ENCODE measurements around the gene JAGN1. TPM values are rescaled to one million over a fixed set of nuclear protein-coding genes. Genes with fewer than 3 reads are reported as not detected.
"Not testable (repeated sequence)": the region's sequence is repeated elsewhere in the genome, so short reads cannot be mapped to it uniquely, and the experiment has no call there.

Gene JAGN1
- total and polyA plus RNA-seq, 2 donors (not counting 1 experiment from before 2014, with no cell fraction given): 20.3 to 25.7 TPM

DNA sequence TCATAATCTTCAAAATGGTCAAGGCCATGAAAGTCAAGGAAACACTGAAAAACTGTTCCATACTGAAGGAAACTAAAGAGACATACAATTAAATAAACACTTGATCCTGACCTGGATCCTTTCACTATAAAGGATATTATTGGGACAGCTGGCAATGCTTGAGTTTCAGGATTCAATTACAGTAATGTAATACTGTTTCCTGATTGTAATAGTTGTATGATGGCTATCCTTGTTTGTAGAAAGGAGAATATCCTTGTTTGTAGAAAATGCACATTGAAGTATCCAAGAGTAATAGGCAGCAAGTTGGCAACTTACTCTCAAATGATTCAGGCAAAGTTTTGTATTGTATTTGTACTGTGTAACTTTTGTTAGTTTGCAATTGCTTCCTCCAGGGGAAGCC lies 15.0 kb upstream of the JAGN1 start:
- Histone ChIP-seq H3K4me3 (ENCODE audit: control extremely low read depth in 1 of 5, extremely low read depth in 1 of 5, insufficient read depth in 1 of 5, low read depth in 2 of 5, low read length in 4 of 5) (no peak overlapping the region), H2AFZ (ENCODE audit: insufficient read depth, low read depth, low read length, poor library complexity, severe bottlenecking) (no peak overlapping the region), H3K27me3 (replicated peaks in 1 of 4; ENCODE audit: control extremely low read depth in 1 of 4, control insufficient read depth in 3 of 4, insufficient read depth in 4 of 4, low read length in 3 of 4) (no peaks in the 10 kb centered on the region), H3K36me3 (replicated peaks in 1 of 2; ENCODE audit: control extremely low read depth in 1 of 2, control insufficient read depth in 1 of 2, extremely low read depth in 1 of 2, insufficient read depth in 2 of 2, low read length in 1 of 2) (no peaks in the 10 kb centered on the region), H3K9me3 (ENCODE audit: control extremely low read depth in 1 of 3, control insufficient read depth in 2 of 3, insufficient read depth in 1 of 3, low read length in 2 of 3) (no peaks in the 10 kb centered on the region), H3K79me2 (ENCODE audit: control insufficient read depth, insufficient read depth, low read length) (no peaks in the 10 kb centered on the region), H3K4me2 (replicated peaks; ENCODE audit: low read depth, low read length, poor library complexity, severe bottlenecking) (no peak overlapping the region), H4K20me1 (ENCODE audit: control insufficient read depth, insufficient read depth, low read length, poor library complexity, severe bottlenecking) (no peaks in the 10 kb centered on the region), H3K4me1 (ENCODE audit: control insufficient read depth in 2 of 2, insufficient read depth in 2 of 2, low read length in 2 of 2) (no peaks in the 10 kb centered on the region), H3K27ac (ENCODE audit: low read length in 2 of 2) (no peak overlapping the region), H3K9ac (ENCODE audit: low read length) (no peak overlapping the region)
- ATAC-seq (ENCODE audit: low read depth) (no peak), DNase-seq (no peak)
- Mint-ChIP-seq H3K27ac (no peak overlapping the region), H3K9me3 (ENCODE audit: insufficient read depth) (no peaks in the 10 kb centered on the region), H3K4me3 (no peak overlapping the region), H3K4me1 (no peaks in the 10 kb centered on the region), H3K27me3 (peaks cover 14% of the 10 kb centered on the region)
- TF ChIP-seq CTCF (IDR thresholded peaks at IDR 0.05): no peak
- no peak for TF ChIP-seq EZH2 (IDR thresholded peaks at IDR 0.05; ENCODE audit: borderline replicate concordance, insufficient read depth, low read depth, low read length, poor library complexity, severe bottlenecking)
- POLR2A ChIA-PET: no interaction called here
- intact Hi-C loops (cut with micrococcal nuclease): no loop called here
- CTCF ChIA-PET: interaction anchor here (1.3 kb wide), 1 partner anchor 83 kb away, joined by 4 read pairs; the partner anchor contains the start of gene ARPC4

DNA sequence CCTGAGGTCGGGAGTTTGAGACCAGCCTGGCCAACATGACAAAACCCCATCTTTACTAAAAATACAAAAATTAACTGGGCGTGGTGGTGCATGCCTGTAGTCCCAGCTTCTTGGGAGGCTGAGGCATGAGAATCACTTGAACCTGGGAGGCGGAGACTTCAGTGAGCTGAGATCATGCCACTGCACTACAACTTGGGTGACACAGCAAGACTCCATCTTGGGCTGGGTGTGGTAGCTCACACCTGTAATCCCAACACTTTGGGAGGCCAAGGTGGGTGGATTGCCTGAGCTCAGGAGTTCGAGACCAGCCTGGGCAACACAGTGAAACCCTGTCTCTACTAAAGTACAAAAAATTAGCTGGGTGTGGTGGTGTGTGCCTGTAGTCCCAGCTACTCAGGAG lies 14.2 kb upstream of the JAGN1 start:
- H3K79me2 ChIP-seq (ENCODE audit: control insufficient read depth, insufficient read depth, low read length); H3K4me3 ChIP-seq (ENCODE audit: control extremely low read depth in 1 of 5, extremely low read depth in 1 of 5, insufficient read depth in 1 of 5, low read depth in 2 of 5, low read length in 4 of 5); DNase-seq; H3K9me3 ChIP-seq (ENCODE audit: control extremely low read depth in 1 of 3, control insufficient read depth in 2 of 3, insufficient read depth in 1 of 3, low read length in 2 of 3); H2AFZ ChIP-seq (ENCODE audit: insufficient read depth, low read depth, low read length, poor library complexity, severe bottlenecking); ATAC-seq (ENCODE audit: low read depth); H4K20me1 ChIP-seq (ENCODE audit: control insufficient read depth, insufficient read depth, low read length, poor library complexity, severe bottlenecking); H3K4me2 ChIP-seq (replicated peaks; ENCODE audit: low read depth, low read length, poor library complexity, severe bottlenecking); H3K4me1 Mint-ChIP-seq; H3K27me3 ChIP-seq (replicated peaks in 1 of 4; ENCODE audit: control extremely low read depth in 1 of 4, control insufficient read depth in 3 of 4, insufficient read depth in 4 of 4, low read length in 3 of 4); H3K27ac ChIP-seq (ENCODE audit: low read length in 2 of 2); H3K9me3 Mint-ChIP-seq (ENCODE audit: insufficient read depth); intact Hi-C loops (cut with micrococcal nuclease); CTCF ChIA-PET; H3K4me3 Mint-ChIP-seq; H3K4me1 ChIP-seq (ENCODE audit: control insufficient read depth in 2 of 2, insufficient read depth in 2 of 2, low read length in 2 of 2); H3K9ac ChIP-seq (ENCODE audit: low read length); H3K36me3 ChIP-seq (replicated peaks in 1 of 2; ENCODE audit: control extremely low read depth in 1 of 2, control insufficient read depth in 1 of 2, extremely low read depth in 1 of 2, insufficient read depth in 2 of 2, low read length in 1 of 2); H3K27ac Mint-ChIP-seq: not testable (repeated sequence)
- POLR2A ChIA-PET: interaction anchor here (0.7 kb wide), 1 partner anchor 69 kb away, joined by 7 read pairs; no protein-coding TSS in a partner anchor
- 93% methylated on average over 2 of the region's 4 CpGs for WGBS (ENCODE audit: insufficient coverage)
- peaks cover 14% of the 10 kb centered on the region for H3K27me3 Mint-ChIP-seq

Measured in B cell (primary cell).